Measurements from ENCODE around the gene CDKN2B.

CDKN2B gene

DNA sequence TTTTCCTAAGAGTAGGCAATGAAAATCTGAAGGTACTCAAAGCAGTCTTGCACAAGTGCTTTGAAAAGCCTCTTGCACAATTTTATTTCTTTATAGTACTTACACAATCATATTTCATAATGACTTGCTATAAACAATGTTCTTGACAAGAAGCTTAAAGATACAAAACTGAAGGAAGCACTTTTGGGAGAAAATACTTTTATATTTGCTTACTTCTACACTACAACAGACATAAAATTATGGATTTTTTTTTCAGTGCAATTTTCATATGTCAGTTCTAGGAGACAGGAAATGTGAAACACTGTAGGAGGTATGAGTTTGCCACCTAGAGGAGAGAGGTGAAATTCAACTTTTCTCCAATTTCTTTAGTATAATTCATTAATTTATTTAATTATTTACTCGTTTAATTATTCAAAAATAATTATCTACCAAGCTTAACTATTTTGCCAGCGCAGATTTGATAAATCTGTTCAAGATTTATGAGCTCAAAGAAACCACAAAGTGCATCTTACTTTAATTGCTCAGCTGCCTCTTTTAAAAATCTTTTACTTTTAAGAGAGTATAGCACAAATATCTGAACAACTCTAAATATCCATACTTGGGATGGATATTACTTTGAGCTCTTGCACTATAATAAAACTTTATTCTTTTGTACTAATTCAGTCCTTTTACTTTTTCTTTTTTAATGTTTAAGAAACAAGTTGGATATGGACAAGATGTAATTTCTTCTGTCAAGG is 29.0 kb upstream of the CDKN2B start:
- Histone ChIP-seq H3K36me3 (ENCODE audit: insufficient read depth, low read length) (peaks cover 2% of the 10 kb centered on the region; the same call in 1 of the 2 replicates), H3K9me3 (ENCODE audit: insufficient read depth, low read depth, low read length) (no peaks in the 10 kb centered on the region), H3F3A (ENCODE audit: low read depth) (no peaks in the 10 kb centered on the region), H3K4me2 (ENCODE audit: low read depth, low read length, poor library complexity, severe bottlenecking) (no peak overlapping the region), H3K79me2 (ENCODE audit: insufficient read depth, low read length) (no peaks in the 10 kb centered on the region), H3K9ac (ENCODE audit: low read depth, low read length, poor library complexity, severe bottlenecking) (peak overlapping the region; percentile 30), H3K27me3 (ENCODE audit: insufficient read depth, low read length, poor library complexity, severe bottlenecking) (no peaks in the 10 kb centered on the region), H3K4me1 (ENCODE audit: insufficient read depth, low read length, poor library complexity, severe bottlenecking) (peaks cover 39% of the 10 kb centered on the region), H3K9me2 (replicated peaks; ENCODE audit: low read depth, low read length) (no peaks in the 10 kb centered on the region), H3K4me3 (ENCODE audit: low read length, poor library complexity, severe bottlenecking) (no peak overlapping the region), H4K20me1 (ENCODE audit: insufficient read depth, low read length, poor library complexity, severe bottlenecking) (no peaks in the 10 kb centered on the region), H2AFZ (ENCODE audit: low read length) (no peak overlapping the region)
- TF ChIP-seq, protein P1, sequence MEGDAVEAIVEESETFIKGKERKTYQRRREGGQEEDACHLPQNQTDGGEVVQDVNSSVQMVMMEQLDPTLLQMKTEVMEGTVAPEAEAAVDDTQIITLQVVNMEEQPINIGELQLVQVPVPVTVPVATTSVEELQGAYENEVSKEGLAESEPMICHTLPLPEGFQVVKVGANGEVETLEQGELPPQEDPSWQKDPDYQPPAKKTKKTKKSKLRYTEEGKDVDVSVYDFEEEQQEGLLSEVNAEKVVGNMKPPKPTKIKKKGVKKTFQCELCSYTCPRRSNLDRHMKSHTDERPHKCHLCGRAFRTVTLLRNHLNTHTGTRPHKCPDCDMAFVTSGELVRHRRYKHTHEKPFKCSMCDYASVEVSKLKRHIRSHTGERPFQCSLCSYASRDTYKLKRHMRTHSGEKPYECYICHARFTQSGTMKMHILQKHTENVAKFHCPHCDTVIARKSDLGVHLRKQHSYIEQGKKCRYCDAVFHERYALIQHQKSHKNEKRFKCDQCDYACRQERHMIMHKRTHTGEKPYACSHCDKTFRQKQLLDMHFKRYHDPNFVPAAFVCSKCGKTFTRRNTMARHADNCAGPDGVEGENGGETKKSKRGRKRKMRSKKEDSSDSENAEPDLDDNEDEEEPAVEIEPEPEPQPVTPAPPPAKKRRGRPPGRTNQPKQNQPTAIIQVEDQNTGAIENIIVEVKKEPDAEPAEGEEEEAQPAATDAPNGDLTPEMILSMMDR (conservative IDR thresholded peaks at IDR 0.05; ENCODE audit: low read length) = peak; percentile 42; the same call in 1 of the 2 replicates
- TF ChIP-seq EZH2phosphoT487 (IDR thresholded peaks at IDR 0.05; ENCODE audit: borderline replicate concordance) = no peak

DNA sequence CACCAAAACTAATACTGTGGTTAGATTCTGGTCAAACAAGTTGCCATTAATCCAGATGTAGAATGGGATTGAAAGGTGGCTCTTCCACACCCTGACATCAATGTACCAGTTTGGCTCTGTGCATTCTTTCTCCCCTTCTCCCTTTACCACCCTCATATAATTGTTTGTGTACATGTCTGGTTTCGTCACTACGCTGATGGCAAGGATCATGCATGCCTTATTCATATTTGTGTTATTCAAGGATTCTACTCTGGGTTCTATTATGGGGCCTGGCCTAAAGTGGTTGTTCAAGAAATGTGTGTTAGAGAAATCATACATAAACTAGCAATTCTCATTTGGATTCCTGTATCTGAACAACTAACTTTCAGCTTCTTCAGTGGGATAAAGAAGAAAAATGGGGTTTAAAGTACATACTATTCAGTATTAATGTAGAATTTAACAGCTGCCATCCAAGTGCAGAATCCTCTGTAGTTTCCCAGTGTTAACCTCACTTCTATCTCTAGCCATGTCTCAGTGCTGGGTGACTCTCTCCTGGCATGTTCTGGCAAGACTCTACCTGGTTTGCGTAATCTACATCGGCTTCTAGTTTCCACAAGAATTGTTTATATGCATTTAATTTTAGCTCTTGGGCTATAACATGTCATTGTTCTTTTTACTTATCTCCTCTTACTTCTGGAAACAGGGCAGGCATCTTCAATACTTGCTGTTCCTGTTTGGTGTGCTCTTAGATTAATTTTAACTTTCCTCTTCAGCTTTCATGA is 27.9 kb upstream of the CDKN2B start:
- H3K36me3 ChIP-seq (ENCODE audit: insufficient read depth, low read length) = peaks cover 6% of the 10 kb centered on the region; the same call in 1 of the 2 replicates
- no peaks in the 10 kb centered on the region for H3K79me2 ChIP-seq (ENCODE audit: insufficient read depth, low read length)
- H3K4me3 ChIP-seq (ENCODE audit: low read length, poor library complexity, severe bottlenecking) = no peak overlapping the region
- no peak overlapping the region for H3K4me2 ChIP-seq (ENCODE audit: low read depth, low read length, poor library complexity, severe bottlenecking)
- H4K20me1 ChIP-seq (ENCODE audit: insufficient read depth, low read length, poor library complexity, severe bottlenecking) = no peaks in the 10 kb centered on the region
- H3K27me3 ChIP-seq (ENCODE audit: insufficient read depth, low read length, poor library complexity, severe bottlenecking) = no peaks in the 10 kb centered on the region
- no peaks in the 10 kb centered on the region for H3K9me2 ChIP-seq (replicated peaks; ENCODE audit: low read depth, low read length)
- peak overlapping the region; percentile 46 for H3K9ac ChIP-seq (ENCODE audit: low read depth, low read length, poor library complexity, severe bottlenecking)
- peaks cover 39% of the 10 kb centered on the region for H3K4me1 ChIP-seq (ENCODE audit: insufficient read depth, low read length, poor library complexity, severe bottlenecking)
- TF ChIP-seq EZH2phosphoT487 (IDR thresholded peaks at IDR 0.05; ENCODE audit: borderline replicate concordance) = no peak
- TF ChIP-seq, protein P1 (conservative IDR thresholded peaks at IDR 0.05; ENCODE audit: low read length) = no peak
- H3F3A ChIP-seq (ENCODE audit: low read depth) = no peaks in the 10 kb centered on the region
- H3K9me3 ChIP-seq (ENCODE audit: insufficient read depth, low read depth, low read length) = no peaks in the 10 kb centered on the region
- H2AFZ ChIP-seq (ENCODE audit: low read length) = no peak overlapping the region

DNA sequence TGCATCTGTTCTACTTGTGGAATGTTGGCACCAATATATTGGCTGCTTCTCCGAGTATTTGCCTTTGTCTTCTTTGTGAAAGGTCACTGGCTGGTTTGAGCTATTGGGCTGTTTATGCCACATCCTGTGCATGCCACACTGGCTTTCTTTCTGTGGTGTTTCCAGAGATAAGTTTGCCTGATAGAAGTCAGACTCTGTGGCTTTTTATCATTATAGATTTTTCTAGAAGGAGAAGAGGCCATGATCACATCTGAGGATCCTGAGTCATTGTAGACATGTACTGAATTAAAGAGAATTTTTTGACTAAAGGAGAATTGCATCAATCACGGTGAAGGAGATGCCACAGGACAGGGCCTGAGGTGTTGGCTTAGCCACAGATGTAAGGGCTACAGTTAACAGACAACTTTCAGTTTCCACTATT is 26.5 kb upstream of the CDKN2B start:
- Histone ChIP-seq H3K9ac (ENCODE audit: low read depth, low read length, poor library complexity, severe bottlenecking) (peak overlapping the region; percentile 51), H3K4me2 (ENCODE audit: low read depth, low read length, poor library complexity, severe bottlenecking) (peak overlapping the region; percentile 3), H3F3A (ENCODE audit: low read depth) (no peaks in the 10 kb centered on the region), H2AFZ (ENCODE audit: low read length) (no peak overlapping the region), H3K27me3 (ENCODE audit: insufficient read depth, low read length, poor library complexity, severe bottlenecking) (no peaks in the 10 kb centered on the region), H3K79me2 (ENCODE audit: insufficient read depth, low read length) (no peaks in the 10 kb centered on the region), H3K4me3 (ENCODE audit: low read length, poor library complexity, severe bottlenecking) (no peak overlapping the region), H4K20me1 (ENCODE audit: insufficient read depth, low read length, poor library complexity, severe bottlenecking) (no peaks in the 10 kb centered on the region), H3K4me1 (ENCODE audit: insufficient read depth, low read length, poor library complexity, severe bottlenecking) (peaks cover 39% of the 10 kb centered on the region), H3K9me2 (replicated peaks; ENCODE audit: low read depth, low read length) (no peaks in the 10 kb centered on the region), H3K36me3 (ENCODE audit: insufficient read depth, low read length) (peaks cover 6% of the 10 kb centered on the region; the same call in 1 of the 2 replicates), H3K9me3 (ENCODE audit: insufficient read depth, low read depth, low read length) (no peaks in the 10 kb centered on the region)
- TF ChIP-seq, protein P1 (conservative IDR thresholded peaks at IDR 0.05; ENCODE audit: low read length) = no peak
- no peak for TF ChIP-seq EZH2phosphoT487 (IDR thresholded peaks at IDR 0.05; ENCODE audit: borderline replicate concordance)

All from Loucy (cell line).